Hematopoietic multipotent progenitor cell treated with erythropoietin and hydrocortisone succinate and interleukin-3 and kit ligand, for 17 days (in vitro differentiated cells): Measurements from ENCODE around the gene KRT20.
"Not testable (repeated sequence)": the region's sequence is repeated elsewhere in the genome, so short reads cannot be mapped to it uniquely, and the experiment has no call there.

Experiments used
- DNase-seq: peaks from one replicate; pipeline ENCODE4 v3.0.0-alpha.2; 2015; ENCODE audit warnings: low spot score

Gene KRT20

GRCh38 chr17:40896916-40897455 lies 11.9 kb upstream of the KRT20 start:
- DNase-seq, result no peak

DNA sequence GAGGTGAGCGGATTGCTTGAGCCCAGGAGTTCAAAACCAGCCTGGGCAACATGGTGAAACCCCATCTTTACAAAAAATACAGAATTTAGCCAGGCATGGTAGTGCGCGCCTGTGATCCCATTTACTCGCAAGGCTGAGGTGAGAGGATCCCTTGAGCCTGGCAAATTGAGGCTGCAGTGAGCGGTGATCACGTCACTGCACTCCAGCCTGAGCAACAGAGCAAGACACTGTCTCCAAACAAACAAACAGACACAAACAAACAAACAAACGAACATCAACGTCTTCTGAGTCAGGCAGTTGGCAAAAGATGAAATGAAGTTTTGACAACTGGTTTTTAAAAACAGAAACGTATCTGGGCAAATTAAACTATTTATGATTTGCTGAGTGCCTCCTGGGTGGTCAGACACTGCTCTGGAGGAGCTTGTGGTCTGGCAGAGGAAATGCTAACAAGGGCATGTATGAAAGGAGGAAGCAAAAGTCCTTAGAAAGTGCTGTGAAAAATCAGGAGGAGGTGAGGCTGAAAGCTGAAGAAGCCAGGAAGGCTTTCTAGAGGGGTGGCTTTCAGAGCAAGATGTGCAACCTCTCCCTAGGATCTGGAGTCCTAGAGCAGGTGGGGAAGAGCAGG lies 10.2 kb upstream of the KRT20 start:
- DNase-seq, result no peak

GRCh38 chr17:40888196-40888720 lies 3.2 kb upstream of the KRT20 start:
- no peak for DNase-seq

- DNase-seq, result no peak
Observed at GRCh38 chr17:40886090-40886489, 1.0 kb upstream of the KRT20 start.

GRCh38 chr17:40883626-40884334 lies 1.3 kb downstream of the KRT20 start:
- no peak for DNase-seq

DNA sequence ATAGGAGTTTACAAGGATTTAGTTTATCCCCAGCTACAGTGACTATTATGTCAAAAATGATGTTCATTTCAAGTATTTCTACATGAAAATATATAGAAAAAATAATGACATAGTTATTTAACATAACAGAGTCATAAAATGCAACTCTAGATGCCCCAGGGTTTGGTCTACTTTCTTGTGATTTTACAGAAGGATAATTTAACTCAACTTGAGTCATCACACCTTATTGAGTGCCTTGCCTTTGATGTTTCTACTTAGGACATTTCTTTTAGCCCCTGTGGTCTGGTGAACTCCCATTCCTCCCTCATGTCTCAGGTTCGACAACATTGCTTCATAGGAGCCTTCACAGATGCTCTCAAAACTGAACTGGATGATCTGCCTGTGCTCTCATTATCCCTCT lies 2.0 kb downstream of the KRT20 start:
- DNase-seq, result no peak

- DNase-seq, result no peak
Observed at GRCh38 chr17:40879026-40879425, 6.0 kb downstream of the KRT20 start.

DNA sequence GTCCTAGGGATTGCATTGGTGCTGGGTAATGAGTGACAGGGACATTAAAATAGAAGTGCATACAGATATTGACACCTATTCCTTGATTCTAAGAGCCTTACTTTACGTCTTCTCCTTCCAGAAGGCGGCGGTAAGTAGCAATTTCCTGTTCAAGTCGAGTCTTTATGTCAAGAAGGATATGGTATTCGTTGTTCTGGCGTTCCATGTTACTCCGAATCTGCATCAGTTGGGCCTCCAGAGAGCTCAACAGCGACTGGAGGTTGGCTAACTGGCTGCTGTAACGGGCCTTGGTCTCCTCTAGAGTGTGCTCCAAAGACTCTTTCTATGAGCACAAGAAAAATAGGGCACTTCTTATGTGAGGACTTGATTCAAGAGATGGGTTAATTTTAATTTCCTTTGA lies 7.0 kb downstream of the KRT20 start:
- no peak for DNase-seq

- no peak for DNase-seq
Observed at GRCh38 chr17:40873801-40874200, 11.2 kb downstream of the KRT20 start.

GRCh38 chr17:40873255-40873654 lies 11.8 kb downstream of the KRT20 start:
- no peak for DNase-seq

DNA sequence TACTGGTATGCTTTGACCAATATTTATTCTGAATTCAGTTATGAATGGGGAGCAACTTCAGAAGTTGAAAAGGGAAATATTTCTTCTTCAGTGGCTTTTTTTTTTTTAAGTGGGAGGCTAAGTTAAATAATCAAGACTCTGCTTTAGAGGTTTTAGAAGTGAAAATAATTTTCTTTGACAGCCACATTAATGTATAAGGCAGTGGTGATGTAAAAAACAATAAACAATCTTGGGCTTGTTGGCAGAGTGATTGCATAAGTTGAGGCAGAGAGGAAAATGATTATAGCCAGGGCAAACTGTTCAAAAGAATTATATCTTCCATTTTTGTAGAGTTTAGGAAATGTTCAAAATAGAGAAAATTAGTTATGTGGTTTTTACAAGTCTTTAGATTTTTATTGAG lies 12.6 kb downstream of the KRT20 start:
- DNase-seq, result no peak

DNA sequence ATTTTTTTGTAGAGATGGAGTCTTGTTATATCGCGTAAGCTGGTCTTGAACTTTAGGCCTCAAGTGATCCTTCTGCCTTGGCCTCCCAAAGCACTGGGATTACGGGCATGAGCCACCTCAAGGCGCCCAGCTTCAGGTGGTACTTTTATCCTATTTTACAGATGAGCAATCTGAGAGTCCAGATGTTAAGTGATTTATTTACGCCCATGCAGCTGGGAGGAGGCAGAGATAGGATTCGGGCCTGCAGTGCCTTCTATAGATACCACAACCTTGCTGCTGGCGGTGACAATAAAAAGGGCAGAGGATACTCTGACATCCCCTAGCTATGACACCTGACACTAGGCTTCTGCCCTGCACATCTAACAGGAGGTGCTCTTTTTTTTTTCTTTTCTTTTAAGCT lies 13.7 kb downstream of the KRT20 start:
- no peak for DNase-seq

DNA sequence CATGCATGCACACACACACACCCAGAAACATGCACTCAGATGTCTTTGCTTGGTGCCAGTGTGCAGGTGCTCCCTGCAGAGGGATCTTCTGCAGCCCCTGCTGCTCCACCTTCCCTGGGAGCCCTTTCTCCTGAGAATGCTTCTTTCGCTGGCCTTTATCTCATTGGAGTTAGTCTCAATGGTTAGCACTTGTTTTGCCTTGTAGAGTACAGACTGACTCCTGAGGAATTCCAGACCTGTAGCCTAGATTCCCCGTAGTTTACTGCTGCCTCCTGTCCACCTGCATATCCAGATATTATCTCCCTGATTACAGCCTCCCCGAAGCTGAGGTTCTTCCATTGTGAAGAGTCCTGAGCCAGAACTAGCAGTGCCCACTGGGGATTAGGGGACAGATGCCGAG lies 14.9 kb downstream of the KRT20 start:
- DNase-seq, result no peak

GRCh38 chr17:40866838-40867237 lies 18.2 kb downstream of the KRT20 start, which contains the start of gene KRT12:
Gene KRT12, minus strand, starts transcription at chr17:40867223. Its CDS starts 37 bp downstream, at chr17:40867186.
- DNase-seq, result no peak

- DNase-seq, result no peak
Observed at GRCh38 chr17:40864661-40865390, 20.2 kb downstream of the KRT20 start.

- DNase-seq, result no peak
Observed at GRCh38 chr17:40862985-40863733, 21.9 kb downstream of the KRT20 start.

DNA sequence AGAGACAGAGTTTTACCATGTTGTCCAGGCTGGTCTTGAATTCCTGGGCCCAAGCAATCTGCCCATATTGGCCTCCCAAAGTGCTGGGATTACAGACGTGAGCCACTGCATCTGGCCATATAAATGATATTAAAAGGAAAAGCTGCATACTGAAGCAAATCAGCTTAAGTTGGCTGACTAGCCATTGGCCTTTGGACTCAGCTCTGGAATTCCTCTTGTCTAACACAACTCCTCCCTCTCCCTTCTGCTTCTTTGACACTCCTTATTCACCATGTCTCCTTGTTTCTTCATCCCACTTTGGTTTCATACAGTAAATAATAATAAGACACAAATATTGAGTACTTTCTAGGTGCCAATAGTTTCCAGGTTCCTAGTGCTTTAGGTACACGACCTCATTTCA lies 25.5 kb downstream of the KRT20 start:
- DNase-seq, result no peak

DNA sequence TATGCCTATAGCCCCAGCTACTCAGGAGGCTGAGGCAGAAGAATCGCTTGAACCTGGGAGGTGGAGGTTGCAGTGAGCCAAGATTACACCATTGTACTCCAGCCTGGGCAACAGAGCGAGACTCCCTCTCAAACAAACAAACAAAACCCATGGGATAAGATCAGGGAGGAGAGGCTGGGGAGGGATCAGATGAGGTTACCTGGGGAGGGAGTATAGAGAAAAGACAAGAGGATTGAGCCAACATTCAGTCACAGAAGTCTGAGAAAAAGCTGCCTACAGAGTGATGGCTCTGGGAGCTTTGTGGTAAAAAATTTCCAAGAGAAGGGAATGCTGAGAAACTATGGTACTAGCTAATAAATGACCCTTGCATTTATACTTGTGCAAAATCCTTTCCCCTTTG lies 26.4 kb downstream of the KRT20 start:
- DNase-seq, result not testable (repeated sequence)

GRCh38 chr17:40857535-40857934 lies 27.5 kb downstream of the KRT20 start:
- DNase-seq, result no peak

- DNase-seq, result no peak
Observed at GRCh38 chr17:40854175-40854814, 30.7 kb downstream of the KRT20 start.

DNA sequence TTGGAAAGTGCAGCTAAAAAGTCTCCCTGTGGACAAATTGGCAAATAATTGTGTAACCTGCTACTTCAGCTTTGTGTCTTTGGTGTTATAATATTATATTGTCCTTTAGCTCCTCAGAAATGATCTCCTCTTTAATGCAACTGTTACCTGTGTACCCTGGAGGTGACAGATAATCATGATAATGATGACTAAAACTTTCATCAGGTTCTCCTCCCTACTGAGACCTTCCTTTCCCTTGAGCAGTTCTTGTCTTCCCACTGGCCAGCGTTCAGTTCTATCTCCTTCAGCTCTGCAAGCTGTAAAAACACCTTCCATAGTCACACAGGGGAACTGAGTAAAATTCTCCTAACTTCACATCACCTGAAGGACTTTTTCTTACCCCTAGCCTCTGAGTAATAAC lies 32.7 kb downstream of the KRT20 start:
- no peak for DNase-seq
